Loucy (cell line): ENCODE results near the gene EPHA2.
"Not testable (repeated sequence)": the region's sequence is repeated elsewhere in the genome, so short reads cannot be mapped to it uniquely, and the experiment has no call there.

Experiments used
- EZH2phosphoT487 ChIP-seq: fragments of 200-600 bp; IDR thresholded peaks from 2 replicates; pipeline ENCODE4 v1.6.1; 2018; ENCODE audit warnings: antibody characterized with exemption, mild to moderate bottlenecking, moderate library complexity, borderline replicate concordance
- TF ChIP-seq, protein P1 (sequence below): fragments of 200-600 bp; sonication (generic); conservative IDR thresholded peaks from 2 replicates; pipeline ENCODE4 v1.5.1; 2014; ENCODE audit warnings: mild to moderate bottlenecking, antibody characterized with exemption, low read length

- TF ChIP-seq, protein P1, sequence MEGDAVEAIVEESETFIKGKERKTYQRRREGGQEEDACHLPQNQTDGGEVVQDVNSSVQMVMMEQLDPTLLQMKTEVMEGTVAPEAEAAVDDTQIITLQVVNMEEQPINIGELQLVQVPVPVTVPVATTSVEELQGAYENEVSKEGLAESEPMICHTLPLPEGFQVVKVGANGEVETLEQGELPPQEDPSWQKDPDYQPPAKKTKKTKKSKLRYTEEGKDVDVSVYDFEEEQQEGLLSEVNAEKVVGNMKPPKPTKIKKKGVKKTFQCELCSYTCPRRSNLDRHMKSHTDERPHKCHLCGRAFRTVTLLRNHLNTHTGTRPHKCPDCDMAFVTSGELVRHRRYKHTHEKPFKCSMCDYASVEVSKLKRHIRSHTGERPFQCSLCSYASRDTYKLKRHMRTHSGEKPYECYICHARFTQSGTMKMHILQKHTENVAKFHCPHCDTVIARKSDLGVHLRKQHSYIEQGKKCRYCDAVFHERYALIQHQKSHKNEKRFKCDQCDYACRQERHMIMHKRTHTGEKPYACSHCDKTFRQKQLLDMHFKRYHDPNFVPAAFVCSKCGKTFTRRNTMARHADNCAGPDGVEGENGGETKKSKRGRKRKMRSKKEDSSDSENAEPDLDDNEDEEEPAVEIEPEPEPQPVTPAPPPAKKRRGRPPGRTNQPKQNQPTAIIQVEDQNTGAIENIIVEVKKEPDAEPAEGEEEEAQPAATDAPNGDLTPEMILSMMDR: not testable (repeated sequence)
- not testable (repeated sequence) for TF ChIP-seq EZH2phosphoT487
These were observed 40.3 kb upstream of the EPHA2 start for GRCh38 chr1:16196139-16196538.
